NCI-H446 treated with DMSO at 0.1 percent for 48 hours (cell line): ENCODE data around the gene TBP.

Experiments used
- DNase-seq: peaks from one replicate; lab custom pipeline; 2025; lab: John Stamatoyannopoulos, UW

Gene TBP

GRCh38 chr6:170535004-170535403 is 19.2 kb upstream of the TBP start:
- no peak for DNase-seq

GRCh38 chr6:170536671-170537070 is 17.5 kb upstream of the TBP start:
- DNase-seq = no peak

GRCh38 chr6:170537329-170537728 is 16.8 kb upstream of the TBP start:
- no peak for DNase-seq

- DNase-seq = no peak
Observed at GRCh38 chr6:170542031-170542719, 12.0 kb upstream of the TBP start.

- no peak for DNase-seq
Observed at GRCh38 chr6:170545405-170545804, 8.8 kb upstream of the TBP start.

- DNase-seq = peak; percentile 77
Observed at GRCh38 chr6:170552765-170553533, 1.2 kb upstream of the TBP start, which contains the start of gene PSMB1. Gene PSMB1 (minus strand): TSS chr6:170553307. CDS start chr6:170553242, 65 bp downstream.

GRCh38 chr6:170553534-170554012 is 596 bp upstream of the TBP start:
- DNase-seq = no peak

- no peak for DNase-seq
Observed at GRCh38 chr6:170554796-170555137, 598 bp downstream of the TBP start.

- no peak for DNase-seq
Observed at GRCh38 chr6:170555305-170555704, 1.1 kb downstream of the TBP start.

GRCh38 chr6:170561555-170561954 is 7.4 kb downstream of the TBP start:
- DNase-seq = no peak

GRCh38 chr6:170564936-170565530 is 10.9 kb downstream of the TBP start:
- DNase-seq = no peak

- DNase-seq = no peak
Observed at GRCh38 chr6:170572704-170573466, 18.7 kb downstream of the TBP start.

- no peak for DNase-seq
Observed at GRCh38 chr6:170575250-170575649, 21.1 kb downstream of the TBP start.

- DNase-seq = no peak
Observed at GRCh38 chr6:170578909-170579308, 24.7 kb downstream of the TBP start.

GRCh38 chr6:170583756-170584180 is 29.6 kb downstream of the TBP start:
- no peak for DNase-seq

- DNase-seq = peak; percentile 75
Observed at GRCh38 chr6:170584181-170584953, 30.2 kb downstream of the TBP start, which contains the start of gene PDCD2. Gene PDCD2 (minus strand): TSS chr6:170584637. CDS start chr6:170584581, 56 bp downstream.

- no peak for DNase-seq
Observed at GRCh38 chr6:170584954-170585498, 30.9 kb downstream of the TBP start.

- DNase-seq = no peak
Observed at GRCh38 chr6:170590725-170591124, 36.6 kb downstream of the TBP start.

- no peak for DNase-seq
Observed at GRCh38 chr6:170596426-170596825, 42.3 kb downstream of the TBP start.

- DNase-seq = no peak
Observed at GRCh38 chr6:170597278-170597677, 43.1 kb downstream of the TBP start.
